OCI-LY7 (cell line): Measurements from ENCODE around the gene DUOX1. TPM values are rescaled to one million over a fixed set of nuclear protein-coding genes. Genes with fewer than 3 reads are reported as not detected.

Experiments
- BruUV-seq: library from RNA; stranded (reverse); fragments of 400-500 nt; replicated peaks from 2 replicates; lab custom pipeline; 2021; lab: Mats Ljungman, UMichigan
- CTCF ChIA-PET: fragments of 300-600 bp; sonication (Branson Sonifier 250); formaldehyde crosslinking; loops from one replicate; lab custom pipeline; 2022; ENCODE audit warnings: antibody characterized with exemption; ENCODE audit not compliant: unreplicated experiment; lab: Charles Lee
- POLR2A ChIA-PET: fragments of 300-600 bp; sonication (Branson Sonifier 250); formaldehyde crosslinking; loops from one replicate; lab custom pipeline; 2022; ENCODE audit warnings: antibody characterized with exemption; lab: Charles Lee
- DNase-seq: peaks from one replicate; pipeline ENCODE4 v3.0.0-alpha.2; 2015; ENCODE audit warnings: low spot score
- H2AFZ ChIP-seq: fragments of 200-600 bp; sonication (generic), shearing (Covaris generic); 2 replicates; pipeline ENCODE4 v1.6.1; 2014; ENCODE audit warnings: mild to moderate bottlenecking, antibody characterized with exemption, low read length, moderate library complexity
- H3K27ac ChIP-seq: fragments of 200-600 bp; sonication (generic); 2 replicates; pipeline ENCODE4 v1.5.1; 2014; ENCODE audit warnings: mixed run types, low read depth, mild to moderate bottlenecking, moderate library complexity, low read length, inconsistent platforms; ENCODE audit not compliant: poor library complexity, severe bottlenecking
- H3K36me3 ChIP-seq: fragments of 200-600 bp; sonication (generic); 2 replicates; pipeline ENCODE4 v1.6.1; 2014; ENCODE audit warnings: mild to moderate bottlenecking, antibody characterized with exemption, low read length, moderate library complexity, mixed read lengths; ENCODE audit not compliant: insufficient read depth
- H3K4me1 ChIP-seq: fragments of 200-600 bp; sonication (generic); 2 replicates; pipeline ENCODE4 v1.5.1; 2014; ENCODE audit warnings: mild to moderate bottlenecking, low read length; ENCODE audit not compliant: insufficient read depth, poor library complexity, severe bottlenecking
- H3K4me2 ChIP-seq: fragments of 200-600 bp; sonication (generic); 2 replicates; pipeline ENCODE4 v1.6.1; 2014; ENCODE audit warnings: mild to moderate bottlenecking, low read length
- H3K4me3 ChIP-seq: fragments of 200-600 bp; sonication (generic); 2 replicates; pipeline ENCODE4 v1.5.1; 2014; ENCODE audit warnings: mild to moderate bottlenecking, low read depth, low read length; ENCODE audit not compliant: poor library complexity, severe bottlenecking
- H3K79me2 ChIP-seq: fragments of 200-600 bp; sonication (generic); 2 replicates; pipeline ENCODE4 v1.6.1; 2016; ENCODE audit warnings: low read depth, mild to moderate bottlenecking, low read length, moderate library complexity, mixed read lengths; ENCODE audit not compliant: insufficient read depth
- H3K9me2 ChIP-seq: fragments of 200-600 bp; sonication (generic); 2 replicates; pipeline ENCODE4 v1.6.1; 2016; ENCODE audit warnings: mild to moderate bottlenecking, low read length, mixed read lengths; ENCODE audit not compliant: insufficient read depth
- H3K9me3 ChIP-seq: fragments of 200-600 bp; sonication (generic); 2 replicates; pipeline ENCODE4 v1.6.1; 2014; ENCODE audit warnings: mild to moderate bottlenecking, mixed run types, low read length, mixed read lengths
- H4K20me1 ChIP-seq: fragments of 200-600 bp; sonication (generic); 2 replicates; pipeline ENCODE4 v1.6.1; 2014; ENCODE audit warnings: mild to moderate bottlenecking, antibody characterized with exemption, low read length, moderate library complexity, mixed read lengths; ENCODE audit not compliant: insufficient read depth
- EZH2phosphoT487 ChIP-seq: fragments of 200-600 bp; sonication (generic); IDR thresholded peaks from 2 replicates; pipeline ENCODE4 v1.6.1; 2018; ENCODE audit warnings: low read depth, borderline replicate concordance, mild to moderate bottlenecking, mixed run types, antibody characterized with exemption, low read length, moderate library complexity, mixed read lengths
- intact Hi-C: fragments of 100-400 bp; cut with micrococcal nuclease; formaldehyde crosslinking; loops from one replicate; pipeline ENCODE4 v1.10.0; 2022; ENCODE audit not compliant: unreplicated experiment
- total RNA-seq, 2 experiments: library from RNA; depleted of rRNA in 1 of 2; stranded (reverse); fragments of >200 nt in 1 of 2; shearing (Covaris generic) in 1 of 2; gene quantifications; 2 replicates each; pipeline ENCODE4 v1.2.3, GENCODE V29; 2014 to 2022
- TF ChIP-seq, protein P1 (sequence below): fragments of 200-600 bp; sonication (generic); conservative IDR thresholded peaks from 2 replicates; pipeline ENCODE4 v1.5.1; 2014; ENCODE audit warnings: mild to moderate bottlenecking, antibody characterized with exemption, low read length, moderate library complexity, mixed read lengths

The DUOX1 gene
- total RNA-seq, 2 experiments from 2014 or later: not detected

DNA sequence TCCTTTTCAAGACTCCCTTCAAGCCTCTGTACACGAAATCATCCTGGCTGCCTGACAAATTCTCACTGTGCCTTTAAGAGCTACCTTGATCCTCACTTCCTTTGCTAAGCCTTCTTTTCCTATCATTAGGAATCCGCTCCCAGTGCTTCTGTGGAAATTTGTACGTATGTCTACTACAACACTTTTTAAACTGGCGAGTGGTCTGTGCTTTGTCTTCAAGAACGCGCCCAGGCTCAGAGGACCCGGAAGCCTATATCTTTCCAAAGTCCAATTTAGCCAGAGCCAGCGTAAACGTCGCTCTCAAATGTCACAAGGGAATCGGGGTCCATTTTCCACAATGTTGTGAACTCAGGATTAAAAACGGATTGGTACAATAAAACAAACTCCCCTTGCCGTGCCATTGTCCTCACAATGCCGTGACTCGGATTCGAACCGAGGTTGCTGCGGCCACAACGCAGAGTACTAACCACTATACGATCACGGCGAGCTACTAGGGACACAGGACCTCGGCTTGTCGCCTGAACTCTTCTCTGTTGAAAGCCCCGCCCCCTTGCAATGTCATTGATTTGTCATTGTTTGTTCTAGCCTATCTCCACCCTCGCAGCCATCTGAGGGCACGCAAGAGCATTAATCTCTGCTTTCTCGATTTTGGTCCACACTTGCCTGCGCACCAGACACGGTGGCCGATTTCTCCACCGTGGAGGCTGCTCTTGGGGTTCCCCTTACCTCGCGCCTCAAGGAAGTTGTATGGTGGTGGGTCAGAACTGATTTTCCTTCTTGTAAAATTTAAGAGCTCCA, 70.4 kb downstream of the DUOX1 start:
- Histone ChIP-seq H3K9me2 (no peaks in the 10 kb centered on the region), H3K4me1 (peaks cover 31% of the 10 kb centered on the region), H3K36me3 (no peaks in the 10 kb centered on the region), H3K9me3 (no peaks in the 10 kb centered on the region), H3K4me2 (peak overlapping the region; percentile 88), H2AFZ (peak overlapping the region; percentile 99), H3K4me3 (peak overlapping the region; percentile 85), H3K79me2 (no peaks in the 10 kb centered on the region), H4K20me1 (no peaks in the 10 kb centered on the region), H3K27ac (peak overlapping the region; percentile 76)
- BruUV-seq: TSS peak; percentile 99
- peak; percentile 92 for DNase-seq
- TF ChIP-seq, protein P1, sequence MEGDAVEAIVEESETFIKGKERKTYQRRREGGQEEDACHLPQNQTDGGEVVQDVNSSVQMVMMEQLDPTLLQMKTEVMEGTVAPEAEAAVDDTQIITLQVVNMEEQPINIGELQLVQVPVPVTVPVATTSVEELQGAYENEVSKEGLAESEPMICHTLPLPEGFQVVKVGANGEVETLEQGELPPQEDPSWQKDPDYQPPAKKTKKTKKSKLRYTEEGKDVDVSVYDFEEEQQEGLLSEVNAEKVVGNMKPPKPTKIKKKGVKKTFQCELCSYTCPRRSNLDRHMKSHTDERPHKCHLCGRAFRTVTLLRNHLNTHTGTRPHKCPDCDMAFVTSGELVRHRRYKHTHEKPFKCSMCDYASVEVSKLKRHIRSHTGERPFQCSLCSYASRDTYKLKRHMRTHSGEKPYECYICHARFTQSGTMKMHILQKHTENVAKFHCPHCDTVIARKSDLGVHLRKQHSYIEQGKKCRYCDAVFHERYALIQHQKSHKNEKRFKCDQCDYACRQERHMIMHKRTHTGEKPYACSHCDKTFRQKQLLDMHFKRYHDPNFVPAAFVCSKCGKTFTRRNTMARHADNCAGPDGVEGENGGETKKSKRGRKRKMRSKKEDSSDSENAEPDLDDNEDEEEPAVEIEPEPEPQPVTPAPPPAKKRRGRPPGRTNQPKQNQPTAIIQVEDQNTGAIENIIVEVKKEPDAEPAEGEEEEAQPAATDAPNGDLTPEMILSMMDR: no peak
- no peak for TF ChIP-seq EZH2phosphoT487
- POLR2A ChIA-PET: interaction anchor here (0.6 to 2.9 kb wide), 10 partner anchors 9 to 650 kb away, joined by 3 to 10 read pairs (median 3); partner anchors contain the start of gene BLOC1S6
- CTCF ChIA-PET: no interaction called here
- intact Hi-C loops: loop anchor here (1.0 to 5.0 kb wide), 4 partner anchors 33 to 387 kb away; partner anchors contain the start of gene BLOC1S6

- no peaks in the 10 kb centered on the region for H3K79me2 ChIP-seq
- no peaks in the 10 kb centered on the region for H3K36me3 ChIP-seq
- no peak for TF ChIP-seq EZH2phosphoT487
- TF ChIP-seq, protein P1: no peak
- ChIA-PET CTCF (interaction anchor here (1.0 kb wide), 1 partner anchor 33 kb away, joined by 3 read pairs; no protein-coding TSS in a partner anchor), POLR2A (interaction anchor here (0.5 to 2.9 kb wide), 7 partner anchors 8 to 387 kb away, joined by 3 to 10 read pairs (median 3); partner anchors contain the start of gene BLOC1S6)
- peak overlapping the region; percentile 76 for H3K27ac ChIP-seq
- intact Hi-C loops: loop anchor here (1.0 to 5.0 kb wide), 4 partner anchors 34 to 386 kb away; partner anchors contain the start of gene BLOC1S6
- DNase-seq: peak; percentile 76
- no peaks in the 10 kb centered on the region for H4K20me1 ChIP-seq
- no peaks in the 10 kb centered on the region for H3K9me2 ChIP-seq
- peak overlapping the region; percentile 99 for H2AFZ ChIP-seq
- H3K4me1 ChIP-seq: peaks cover 31% of the 10 kb centered on the region
- H3K9me3 ChIP-seq: no peaks in the 10 kb centered on the region
- H3K4me2 ChIP-seq: peak overlapping the region; percentile 88
- BruUV-seq: no TSS peak
- H3K4me3 ChIP-seq: peak overlapping the region; percentile 85
Observed at GRCh38 chr15:45200799-45201556, 71.2 kb downstream of the DUOX1 start.
